GM12892 (cell line): ENCODE data around the gene FBXL17.

ENCODE experiments used
- POLR2A ChIP-seq: IDR thresholded peaks from 2 replicates; pipeline ENCODE4 v1.6.1; 2011; ENCODE audit warnings: low read depth, low read length, control low read depth
- TAF1 ChIP-seq: IDR thresholded peaks from 2 replicates; pipeline ENCODE4 v1.6.1; 2011; ENCODE audit warnings: low read depth, mild to moderate bottlenecking, control low read depth, low read length, borderline replicate concordance

DNA sequence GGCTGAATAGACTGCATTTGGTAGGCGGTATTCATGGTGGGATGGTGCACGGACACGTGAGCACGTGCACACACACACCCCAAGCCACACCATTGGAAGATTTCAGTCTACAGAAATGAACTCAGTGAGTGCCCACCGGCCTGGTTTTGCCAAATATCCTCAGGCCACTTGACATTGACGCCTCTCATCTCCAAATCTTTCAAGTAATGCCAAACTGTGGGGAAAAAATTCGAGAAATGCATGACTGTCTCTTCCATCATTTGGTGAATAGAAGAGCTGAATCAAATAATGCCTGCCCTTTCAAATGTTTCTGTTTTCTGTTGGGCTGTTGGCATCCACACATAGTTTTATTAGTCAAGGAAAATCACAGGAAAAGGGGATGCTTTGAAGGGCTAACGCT is 528.9 kb downstream of the FBXL17 start:
- TF ChIP-seq TAF1 (no peak), POLR2A (no peak)
